Lower leg skin (tissue), 3 donors: ENCODE results near the gene XRRA1.

ENCODE experiments used
- CTCF ChIP-seq, 3 donors: fragments of 450-650 bp; IDR thresholded peaks; one replicate each; pipeline ENCODE4 v1.5.1; 2016; ENCODE audit warnings: antibody characterized with exemption in 3 of 3, mild to moderate bottlenecking in 3 of 3, moderate library complexity in 2 of 3
- POLR2A ChIP-seq, 2 donors: fragments of 450-650 bp; IDR thresholded peaks; one replicate each; pipeline ENCODE4 v1.6.1; 2016 to 2017; ENCODE audit warnings: antibody characterized with exemption in 2 of 2, mild to moderate bottlenecking in 1 of 2, moderate library complexity in 1 of 2

- TF ChIP-seq POLR2A (IDR thresholded peaks at IDR 0.05) (no peak), CTCF (IDR thresholded peaks at IDR 0.05) (no peak)
Measured at GRCh38 chr11:74905326-74905725, 43.6 kb downstream of the XRRA1 start.
